ENCODE results near the gene C17orf113. TPM values are rescaled to one million over a fixed set of nuclear protein-coding genes. Genes with fewer than 3 reads are reported as not detected.

The C17orf113 gene
- total and polyA plus RNA-seq, 2 of the 4 experiments (the other 2 are of a cell fraction), result under 0.01 to 0.03 TPM

GRCh38 chr17:42023524-42024349 lies 26.7 kb downstream of the C17orf113 start:
- H4K91ac ChIP-seq (ENCODE audit: insufficient read depth, low read depth, low read length), result no peak overlapping the region; the same call in 1 of the 2 replicates
- H3K4me2 ChIP-seq (ENCODE audit: low read depth, low read length), result no peak overlapping the region
- no peak overlapping the region for H3K23ac ChIP-seq (ENCODE audit: low read depth, low read length)
- H3K9ac ChIP-seq (ENCODE audit: low read depth, low read length), result no peak overlapping the region
- no CpG with 5 or more reads among the region's 15 CpGs for WGBS, 2 experiments (ENCODE audit: extremely low coverage in 2 of 2, insufficient read length in 1 of 2)
- BruUV-seq (replicated peaks), result no TSS peak
- peaks cover 9 to 38% of the 10 kb centered on the region in 2 experiments for H3K79me1 ChIP-seq (ENCODE audit: low read depth in 1 of 2, low read length in 2 of 2)
- peak overlapping the region; percentile 85 for H2AK5ac ChIP-seq (ENCODE audit: low read depth, low read length)
- no peaks in the 10 kb centered on the region; the same call in 1 of the 2 replicates for H3K27me3 ChIP-seq (ENCODE audit: control insufficient read depth, insufficient read depth, low read length)
- TF ChIP-seq MAZ (IDR thresholded peaks at IDR 0.05; ENCODE audit: borderline replicate concordance, low read depth, low read length) (no peak), MXI1 (IDR thresholded peaks at IDR 0.05; ENCODE audit: borderline replicate concordance, low read depth, low read length) (no peak), SMC3 (IDR thresholded peaks at IDR 0.05; ENCODE audit: low read depth, low read length) (no peak), CEBPB (IDR thresholded peaks at IDR 0.05; ENCODE audit: low read depth, low read length) (peak; percentile 70), CTCF (conservative IDR thresholded peaks at IDR 0.05; ENCODE audit: low read depth, low read length) (no peak), CHD1 (IDR thresholded peaks at IDR 0.05; ENCODE audit: low read depth, low read length) (no peak), USF2 (IDR thresholded peaks at IDR 0.05; ENCODE audit: low read depth, low read length) (no peak), FOS (IDR thresholded peaks at IDR 0.05; ENCODE audit: low read depth, low read length) (no peak)
- peak overlapping the region; percentile 58 for H2BK120ac ChIP-seq (ENCODE audit: low read depth, low read length)
- in situ Hi-C loops (cut with MboI; ENCODE audit: low sequenced_read_pairs) (no loop called here), dilution Hi-C loops (cut with HindIII; ENCODE audit: low sequenced_read_pairs, unreplicated experiment) (no loop called here), intact Hi-C loops (cut with micrococcal nuclease) (no loop called here)
- 0 out of 3 replicates have a peak overlapping the region, but pooled peaks have one; percentile 3 for H2BK15ac ChIP-seq (ENCODE audit: low read depth, low read length)
- POLR2A ChIA-PET (ENCODE audit: unreplicated experiment), result interaction anchor here (0.6 to 0.7 kb wide), 3 partner anchors 14 to 459 kb away, joined by 4 to 11 read pairs (median 8); no protein-coding TSS in a partner anchor
- H2AFZ ChIP-seq (replicated peaks; ENCODE audit: low read length, poor library complexity), result no peak overlapping the region
- no peak overlapping the region for H3K56ac ChIP-seq (ENCODE audit: extremely low read depth, insufficient read depth, low read length)
- peak overlapping the region in 1 of 2 experiments; percentile 39; a peak in 2 of 4 replicates for H4K8ac ChIP-seq (ENCODE audit: low read depth in 2 of 2, low read length in 2 of 2)
- no peaks in the 10 kb centered on the region for H3K9me3 ChIP-seq (ENCODE audit: control insufficient read depth, insufficient read depth, low read length)
- H3K18ac ChIP-seq (ENCODE audit: low read depth, low read length), result no peak overlapping the region
- H3K14ac ChIP-seq (replicated peaks; ENCODE audit: low read depth, low read length), result no peak overlapping the region
- H4K20me1 ChIP-seq (ENCODE audit: insufficient read depth, low read length), result peaks cover 12% of the 10 kb centered on the region; the same call in 1 of the 2 replicates
- peak overlapping the region; percentile 19 for H3K27ac ChIP-seq (ENCODE audit: insufficient read depth, low read length)
- peak overlapping the region; percentile 47 for H4K5ac ChIP-seq (ENCODE audit: low read depth, low read length)
- peaks cover 10% of the 10 kb centered on the region for H3K4me1 ChIP-seq (ENCODE audit: control insufficient read depth, insufficient read depth, low read length)
- CTCF ChIA-PET, result interaction anchor here (0.5 kb wide), 1 partner anchor 65 kb away, joined by 3 read pairs; no protein-coding TSS in a partner anchor
- peaks cover 18% of the 10 kb centered on the region for H3K36me3 ChIP-seq (ENCODE audit: control insufficient read depth, insufficient read depth, low read length)
- ATAC-seq (ENCODE audit: low read depth) (no peak), DNase-seq (no peak)
- H3K9me1 ChIP-seq (ENCODE audit: insufficient read depth, low read length), result peaks cover 6% of the 10 kb centered on the region; the same call in 1 of the 2 replicates
- peak overlapping the region; percentile 58 for H3K4ac ChIP-seq (ENCODE audit: low read depth, low read length)
- no peak overlapping the region for H3K4me3 ChIP-seq (ENCODE audit: insufficient read depth, low read depth, low read length)
- H2AK9ac ChIP-seq (replicated peaks; ENCODE audit: low read depth, low read length, poor library complexity), result peak overlapping the region; percentile 86
- H2BK5ac ChIP-seq (ENCODE audit: low read depth, low read length, poor library complexity, severe bottlenecking), result peak overlapping the region; percentile 37
- H2BK20ac ChIP-seq (ENCODE audit: low read depth, low read length), result peak overlapping the region; percentile 69

All from IMR-90 (cell line).